H9 (cell line): ENCODE data around the gene CCN5. TPM values are rescaled to one million over a fixed set of nuclear protein-coding genes. Genes with fewer than 3 reads are reported as not detected.
A peak's percentile ranks its signal among the peaks of the same experiment; 100 is the strongest.

Experiments used
- DNase-seq: peaks from one replicate; pipeline ENCODE4 v3.0.0-alpha.2; 2017
- H2AFZ ChIP-seq: one replicate; pipeline ENCODE4 v1.6.1; 2013; ENCODE audit warnings: mild to moderate bottlenecking, low read length, control low read depth, moderate library complexity
- H2AK5ac ChIP-seq: 2 replicates; pipeline ENCODE4 v1.6.1; 2013; ENCODE audit warnings: low read length, control low read depth, mixed read lengths; ENCODE audit not compliant: insufficient read length
- H2BK120ac ChIP-seq: one replicate; pipeline ENCODE4 v1.6.1; 2013; ENCODE audit warnings: low read depth, mild to moderate bottlenecking, low read length, control low read depth, inconsistent platforms; ENCODE audit not compliant: poor library complexity, severe bottlenecking
- H2BK12ac ChIP-seq: 2 replicates; pipeline ENCODE4 v1.6.1; 2013; ENCODE audit warnings: low read length, control low read depth, mixed read lengths, low read depth; ENCODE audit not compliant: insufficient read length
- H2BK15ac ChIP-seq: 2 replicates; pipeline ENCODE4 v1.6.1; 2013; ENCODE audit warnings: low read depth, low read length, control low read depth
- H2BK20ac ChIP-seq: one replicate; pipeline ENCODE4 v1.6.1; 2013; ENCODE audit warnings: low read depth, mild to moderate bottlenecking, low read length, control low read depth, inconsistent platforms; ENCODE audit not compliant: poor library complexity, severe bottlenecking
- H2BK5ac ChIP-seq: 2 replicates; pipeline ENCODE4 v1.6.1; 2013; ENCODE audit warnings: low read length, control low read depth, mixed read lengths; ENCODE audit not compliant: insufficient read length
- H3K14ac ChIP-seq: 2 replicates; pipeline ENCODE4 v1.6.1; 2013; ENCODE audit warnings: low read length, control low read depth; ENCODE audit not compliant: insufficient read depth
- H3K18ac ChIP-seq: 2 replicates; pipeline ENCODE4 v1.6.1; 2013; ENCODE audit warnings: low read depth, mild to moderate bottlenecking, mixed read lengths, low read length, control low read depth; ENCODE audit not compliant: insufficient read length
- H3K23ac ChIP-seq: 2 replicates; pipeline ENCODE4 v1.6.1; 2013; ENCODE audit warnings: low read length, control low read depth, mixed read lengths, low read depth; ENCODE audit not compliant: insufficient read length
- H3K23me2 ChIP-seq: 2 replicates; pipeline ENCODE4 v1.6.1; 2013; ENCODE audit warnings: low read depth, mild to moderate bottlenecking, mixed read lengths, low read length, control low read depth; ENCODE audit not compliant: insufficient read length, poor library complexity, severe bottlenecking
- H3K27ac ChIP-seq: 2 replicates; pipeline ENCODE4 v1.5.1; 2013; ENCODE audit warnings: low read length, control low read depth, mixed read lengths, low read depth; ENCODE audit not compliant: insufficient read length
- H3K27me3 ChIP-seq: 2 replicates; pipeline ENCODE4 v1.6.1; 2013; ENCODE audit warnings: low read length, control low read depth, inconsistent platforms; ENCODE audit not compliant: insufficient read depth
- H3K4ac ChIP-seq: 2 replicates; pipeline ENCODE4 v1.6.1; 2013; ENCODE audit warnings: low read depth, mild to moderate bottlenecking, control low read depth, inconsistent platforms, low read length, moderate library complexity
- H3K4me1 ChIP-seq: 2 replicates; pipeline ENCODE4 v1.6.1; 2013; ENCODE audit warnings: low read length, control low read depth, inconsistent platforms; ENCODE audit not compliant: insufficient read depth
- H3K4me2 ChIP-seq: 2 replicates; pipeline ENCODE4 v1.6.1; 2013; ENCODE audit warnings: low read length, control low read depth, mixed read lengths; ENCODE audit not compliant: insufficient read length, insufficient read depth
- H3K56ac ChIP-seq: 2 replicates; pipeline ENCODE4 v1.6.1; 2013; ENCODE audit warnings: low read depth, mild to moderate bottlenecking, mixed read lengths, low read length, control low read depth; ENCODE audit not compliant: insufficient read length
- H3K79me1 ChIP-seq: 2 replicates; pipeline ENCODE4 v1.6.1; 2013; ENCODE audit warnings: low read depth, mild to moderate bottlenecking, moderate library complexity, low read length, control low read depth, inconsistent platforms; ENCODE audit not compliant: insufficient read depth, poor library complexity, severe bottlenecking
- H3K79me2 ChIP-seq: 2 replicates; pipeline ENCODE4 v1.6.1; 2013; ENCODE audit warnings: low read length, control low read depth, inconsistent platforms; ENCODE audit not compliant: insufficient read depth
- H3K9ac ChIP-seq: 2 replicates; pipeline ENCODE4 v1.6.1; 2013; ENCODE audit warnings: low read length, control low read depth, mixed read lengths; ENCODE audit not compliant: insufficient read length; ENCODE audit errors: extremely low read depth
- H3K9me3 ChIP-seq: one replicate; pipeline ENCODE4 v1.6.1; 2013; ENCODE audit warnings: low read depth, low read length, inconsistent platforms; ENCODE audit not compliant: control insufficient read depth
- H3T11ph ChIP-seq: one replicate; pipeline ENCODE4 v1.6.1; 2013; ENCODE audit warnings: mild to moderate bottlenecking, low read length, control low read depth, inconsistent platforms
- H4K20me1 ChIP-seq: one replicate; pipeline ENCODE4 v1.6.1; 2013; ENCODE audit not compliant: control insufficient read depth, insufficient read length, insufficient read depth
- H4K5ac ChIP-seq: 2 replicates; pipeline ENCODE4 v1.6.1; 2013; ENCODE audit warnings: low read depth, mild to moderate bottlenecking, mixed read lengths, low read length, control low read depth; ENCODE audit not compliant: insufficient read length
- H4K8ac ChIP-seq: replicated peaks from 2 replicates; pipeline ENCODE4 v1.6.1; 2013; ENCODE audit warnings: low read length, control low read depth, mixed read lengths, low read depth; ENCODE audit not compliant: insufficient read length
- H4K91ac ChIP-seq: 2 replicates; pipeline ENCODE4 v1.6.1; 2013; ENCODE audit warnings: low read depth, mild to moderate bottlenecking, moderate library complexity, mixed read lengths, low read length, control low read depth; ENCODE audit not compliant: insufficient read length
- H3K27ac Mint-ChIP-seq, 3 experiments: 2 replicates in 2 of 3; 3 replicates in 1 of 3; pipeline ENCODE4 v1.8.0; 2020 to 2021; ENCODE audit warnings: mixed read lengths in 3 of 3, mild to moderate bottlenecking in 1 of 3, moderate library complexity in 1 of 3
- H3K27me3 Mint-ChIP-seq: 2 replicates; pipeline ENCODE4 v1.8.0; 2021; ENCODE audit warnings: low read depth, mild to moderate bottlenecking, moderate library complexity, mixed read lengths
- H3K36me3 Mint-ChIP-seq, 3 experiments: 2 replicates in 2 of 3; 3 replicates in 1 of 3; pipeline ENCODE4 v1.8.0; 2020 to 2021; ENCODE audit warnings: low read depth in 3 of 3, mixed read lengths in 3 of 3; ENCODE audit not compliant: insufficient read depth in 1 of 3
- H3K4me1 Mint-ChIP-seq, 2 experiments: 2 replicates each; pipeline ENCODE4 v1.8.0; 2020; ENCODE audit warnings: mixed read lengths in 2 of 2
- H3K4me3 Mint-ChIP-seq, 2 experiments: 2 replicates in 1 of 2; 3 replicates in 1 of 2; pipeline ENCODE4 v1.8.0; 2020 to 2021; ENCODE audit warnings: mild to moderate bottlenecking in 2 of 2, mixed read lengths in 2 of 2, moderate library complexity in 1 of 2
- H3K9me3 Mint-ChIP-seq, 2 experiments: 2 replicates in 1 of 2; 3 replicates in 1 of 2; pipeline ENCODE4 v1.8.0; 2020; ENCODE audit warnings: mild to moderate bottlenecking in 2 of 2, mixed read lengths in 2 of 2, moderate library complexity in 1 of 2
- WGBS: extraction: QIAGEN DNeasy Blood & Tissue Kit; methylation state at CpG from one replicate; pipeline ENCODE4 v1.1.7; 2013; ENCODE audit warnings: missing lambda C conversion rate, low lambda C conversion rate, mixed read lengths; ENCODE audit not compliant: insufficient read length; ENCODE audit errors: extremely low coverage; 5-methylcytosine and 5-hydroxymethylcytosine counted together
- total RNA-seq: library from RNA; stranded (reverse); gene quantifications from 2 replicates; pipeline ENCODE4 v1.2.1, GENCODE V29; 2021
- TF ChIP-seq, protein P1 (sequence below): fragments of 200-600 bp; sonication (generic); conservative IDR thresholded peaks from 3 replicates; pipeline ENCODE4 v1.8.0; 2021; ENCODE audit warnings: antibody characterized with exemption, mild to moderate bottlenecking

Gene CCN5
- total RNA-seq, 1 experiment from 2014 or later: not detected

GRCh38 chr20:44722990-44723389 is 7.8 kb downstream of the CCN5 start:
- Histone ChIP-seq H2AFZ (no peak overlapping the region), H3K4me1 (no peaks in the 10 kb centered on the region), H3K9me3 (no peaks in the 10 kb centered on the region), H3K27me3 (no peaks in the 10 kb centered on the region), H3K4me2 (no peak overlapping the region), H3K4ac (no peak overlapping the region), H3K27ac (no peak overlapping the region), H3K79me2 (no peaks in the 10 kb centered on the region), H3K79me1 (no peaks in the 10 kb centered on the region), H2AK5ac (no peak overlapping the region), H2BK5ac (no peak overlapping the region), H2BK12ac (no peak overlapping the region), H3K56ac (no peak overlapping the region), H4K91ac (no peak overlapping the region), H4K8ac (no peak overlapping the region), H2BK15ac (no peak overlapping the region), H2BK120ac (no peak overlapping the region), H3K9ac (no peak overlapping the region), H4K5ac (no peak overlapping the region), H4K20me1 (no peaks in the 10 kb centered on the region), H2BK20ac (no peak overlapping the region), H3K23me2 (no peaks in the 10 kb centered on the region), H3T11ph (no peak overlapping the region), H3K18ac (no peak overlapping the region), H3K23ac (no peak overlapping the region), H3K14ac (no peak overlapping the region)
- Mint-ChIP-seq H3K9me3 (no peaks in the 10 kb centered on the region), H3K27ac (0 out of 7 replicates have a peak overlapping the region, but pooled peaks of 1 of the 3 experiments have one; percentile 8), H3K27me3 (no peaks in the 10 kb centered on the region), H3K4me1 (peaks cover 14 to 20% of the 10 kb centered on the region in 2 experiments), H3K36me3 (no peaks in the 10 kb centered on the region), H3K4me3 (no peak overlapping the region)
- TF ChIP-seq, protein P1, sequence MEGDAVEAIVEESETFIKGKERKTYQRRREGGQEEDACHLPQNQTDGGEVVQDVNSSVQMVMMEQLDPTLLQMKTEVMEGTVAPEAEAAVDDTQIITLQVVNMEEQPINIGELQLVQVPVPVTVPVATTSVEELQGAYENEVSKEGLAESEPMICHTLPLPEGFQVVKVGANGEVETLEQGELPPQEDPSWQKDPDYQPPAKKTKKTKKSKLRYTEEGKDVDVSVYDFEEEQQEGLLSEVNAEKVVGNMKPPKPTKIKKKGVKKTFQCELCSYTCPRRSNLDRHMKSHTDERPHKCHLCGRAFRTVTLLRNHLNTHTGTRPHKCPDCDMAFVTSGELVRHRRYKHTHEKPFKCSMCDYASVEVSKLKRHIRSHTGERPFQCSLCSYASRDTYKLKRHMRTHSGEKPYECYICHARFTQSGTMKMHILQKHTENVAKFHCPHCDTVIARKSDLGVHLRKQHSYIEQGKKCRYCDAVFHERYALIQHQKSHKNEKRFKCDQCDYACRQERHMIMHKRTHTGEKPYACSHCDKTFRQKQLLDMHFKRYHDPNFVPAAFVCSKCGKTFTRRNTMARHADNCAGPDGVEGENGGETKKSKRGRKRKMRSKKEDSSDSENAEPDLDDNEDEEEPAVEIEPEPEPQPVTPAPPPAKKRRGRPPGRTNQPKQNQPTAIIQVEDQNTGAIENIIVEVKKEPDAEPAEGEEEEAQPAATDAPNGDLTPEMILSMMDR: no peak
- no peak for DNase-seq
- no CpG with 5 or more reads among the region's 2 CpGs for WGBS
